Mesenteric fat pad (tissue), 1 donor: ENCODE data around the gene CELF2. TPM values are rescaled to one million over a fixed set of nuclear protein-coding genes. Genes with fewer than 3 reads are reported as not detected.

ENCODE experiments used
- DNase-seq: peaks from one replicate; pipeline ENCODE4 v3.0.0-alpha.2; 2020; ENCODE audit warnings: low spot score
- total RNA-seq: library from RNA; stranded (reverse); fragmentation: NEBNext Ultra II Directional; extraction: Animal tissue kit (Norgen Biotek cat#: 25700); gene quantifications from one replicate; pipeline ENCODE4 v1.2.1, GENCODE V29; 2021
- donor health status: DM: yes; HTN: yes; CAD: no.

CELF2 gene
- total RNA-seq, 1 donor from 2014 or later, result 93.9 TPM

DNA sequence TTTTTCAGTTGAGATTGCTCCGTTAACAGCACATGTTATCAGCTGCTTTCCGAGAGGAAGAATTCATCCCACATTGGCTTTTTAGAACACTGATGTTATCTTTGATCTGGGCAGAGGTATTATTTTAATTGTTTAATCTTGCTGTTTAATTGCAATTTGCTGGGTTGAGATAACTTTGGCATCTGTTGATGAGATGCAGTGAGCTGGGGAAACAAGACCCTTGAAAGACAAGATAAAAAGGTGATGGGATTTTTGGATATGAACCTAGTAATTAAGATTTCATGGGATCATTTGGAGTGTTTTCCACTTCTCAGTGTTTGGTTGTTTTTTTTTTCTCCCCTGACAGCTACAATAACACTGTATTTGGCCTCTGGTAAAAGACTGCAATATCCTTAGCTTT lies 4.5 kb downstream of the CELF2 start:
- no peak for DNase-seq

- DNase-seq, result no peak
These were observed 5.6 kb downstream of the CELF2 start for GRCh38 chr10:11023009-11023953.

GRCh38 chr10:11024596-11024995 lies 6.9 kb downstream of the CELF2 start:
- DNase-seq, result no peak

DNA sequence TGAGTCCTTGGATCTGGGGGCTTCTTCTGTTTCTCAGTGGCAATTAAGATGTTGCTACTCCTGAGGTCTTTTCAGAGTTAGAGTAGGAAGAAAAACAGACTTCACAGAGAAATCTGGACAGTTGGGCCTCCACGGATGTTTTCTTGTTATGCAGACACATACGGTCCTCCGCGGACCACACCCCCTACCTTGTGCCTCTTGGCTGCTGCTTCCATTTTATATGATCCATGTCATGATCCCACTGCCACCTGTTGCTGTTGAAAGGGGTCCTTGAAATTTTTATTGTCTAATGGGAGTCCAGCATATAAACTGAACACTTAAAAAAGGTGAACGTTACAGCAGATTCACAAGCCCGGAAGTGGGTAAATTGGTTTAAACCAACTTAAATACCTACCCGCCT lies 8.3 kb downstream of the CELF2 start:
- DNase-seq, result no peak

GRCh38 chr10:11026773-11027172 lies 9.1 kb downstream of the CELF2 start:
- DNase-seq, result no peak

DNA sequence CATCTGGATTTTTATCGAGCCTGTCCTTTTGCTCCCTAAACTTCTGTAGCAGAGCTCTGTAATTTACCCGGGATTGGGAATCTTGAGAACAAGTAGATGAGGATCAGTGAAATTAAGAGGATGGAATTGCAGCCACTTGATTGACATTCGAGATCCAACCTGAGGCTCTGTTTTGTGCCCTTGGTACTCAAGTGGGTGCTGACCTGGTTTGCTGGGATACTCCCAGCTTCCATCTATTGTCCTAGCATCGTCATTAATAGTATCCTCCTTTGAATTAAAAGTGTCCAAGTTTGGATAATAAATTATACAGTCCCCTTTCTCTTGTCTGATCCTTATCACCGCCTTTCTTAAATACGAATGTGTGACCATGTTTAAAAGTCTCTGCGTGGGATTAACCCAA lies 17.1 kb downstream of the CELF2 start:
- DNase-seq, result no peak

- no peak for DNase-seq
These were observed 17.8 kb downstream of the CELF2 start for GRCh38 chr10:11035301-11035991.

DNA sequence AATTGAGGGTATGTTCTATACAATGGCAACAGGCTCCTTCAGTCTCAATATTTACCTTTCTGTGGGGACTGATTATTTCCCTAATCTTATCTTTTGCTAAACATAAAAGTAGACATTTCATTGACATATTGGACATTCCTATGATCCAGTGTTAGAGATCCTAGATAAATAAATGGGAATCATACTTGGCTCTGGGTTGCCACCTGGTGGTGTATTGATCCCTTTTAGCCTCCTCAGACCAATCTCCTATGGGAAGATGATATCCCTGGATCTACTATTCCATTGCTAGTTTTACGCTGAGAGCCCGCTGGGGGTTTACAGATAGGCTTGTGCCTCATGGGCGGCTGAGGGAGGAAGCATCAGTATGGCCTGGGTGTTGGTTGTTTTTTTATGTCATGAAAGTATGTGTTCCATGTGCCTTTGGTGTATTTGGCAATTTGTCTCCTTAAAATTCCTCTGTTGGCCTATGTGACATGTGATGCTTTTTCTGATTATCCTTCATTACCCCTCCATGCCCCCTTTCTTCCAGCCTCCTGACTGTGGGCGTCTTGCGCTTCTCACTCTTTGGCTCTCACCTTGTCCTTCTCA lies 18.8 kb downstream of the CELF2 start:
- DNase-seq, result no peak

DNA sequence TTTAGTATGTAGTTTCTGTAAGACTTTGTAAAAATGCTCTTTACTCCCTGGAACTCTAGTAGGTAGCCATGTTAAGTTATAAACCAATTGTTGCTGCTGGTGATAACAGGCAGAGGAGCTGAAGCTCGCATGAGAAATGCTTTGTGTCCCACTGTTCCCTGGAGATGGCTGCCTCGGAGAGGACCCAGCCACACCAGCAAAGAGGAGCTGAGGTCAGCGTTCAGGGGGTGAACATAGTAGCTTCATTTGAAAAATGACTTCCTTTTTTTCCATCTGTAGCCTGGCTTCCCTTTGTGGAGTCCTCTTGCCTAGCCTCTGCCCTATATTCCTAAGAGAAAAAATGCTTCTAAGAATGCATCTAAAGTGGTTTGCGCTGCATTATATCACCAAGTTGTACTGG lies 20.3 kb downstream of the CELF2 start:
- no peak for DNase-seq

DNA sequence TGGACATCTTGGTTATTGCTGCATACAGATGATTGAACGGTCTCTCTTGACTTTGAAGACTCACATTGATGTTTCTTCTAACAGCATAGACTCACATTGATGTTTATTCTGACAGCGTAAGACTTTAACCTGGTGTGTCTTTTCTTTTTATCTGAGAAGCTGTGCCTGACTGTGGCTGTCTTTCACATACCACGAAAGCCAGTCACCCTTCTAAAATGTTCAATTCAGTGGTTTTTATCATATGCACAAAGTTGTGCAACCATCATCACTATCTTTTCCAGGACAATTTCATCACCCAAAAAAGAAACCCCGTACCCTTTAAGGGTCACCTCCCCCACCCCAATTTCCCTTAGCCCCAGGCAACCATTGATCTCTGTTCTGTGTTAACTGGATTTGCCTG lies 24.7 kb downstream of the CELF2 start:
- no peak for DNase-seq

- DNase-seq, result no peak
These were observed 25.4 kb downstream of the CELF2 start for GRCh38 chr10:11043039-11043438.

- no peak for DNase-seq
These were observed 25.9 kb downstream of the CELF2 start for GRCh38 chr10:11043446-11044127.

GRCh38 chr10:11045487-11045886 lies 27.8 kb downstream of the CELF2 start:
- no peak for DNase-seq

- no peak for DNase-seq
These were observed 28.5 kb downstream of the CELF2 start for GRCh38 chr10:11045995-11046775.

GRCh38 chr10:11046776-11047160 lies 29.1 kb downstream of the CELF2 start:
- DNase-seq, result no peak

- DNase-seq, result no peak
These were observed 31.1 kb downstream of the CELF2 start for GRCh38 chr10:11048707-11049278.

DNA sequence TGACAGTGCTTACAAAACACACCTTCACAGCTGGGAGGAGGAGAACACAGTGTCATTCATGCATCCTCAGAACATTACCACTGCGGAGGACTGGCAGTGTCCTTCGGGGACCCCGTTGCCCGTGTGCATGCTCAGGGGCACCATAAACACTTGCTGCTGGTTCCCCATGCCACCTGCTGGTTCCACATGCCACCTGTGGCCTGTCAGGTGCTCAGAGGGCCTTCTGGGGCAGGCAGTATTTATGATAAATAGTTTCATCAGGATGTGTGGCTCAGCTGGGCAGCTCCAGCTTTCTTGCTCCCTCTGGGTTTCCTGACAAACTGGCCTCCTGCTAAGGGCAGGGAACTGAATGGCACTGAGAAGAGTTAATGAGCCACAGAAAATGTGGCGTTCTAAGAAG lies 32.1 kb downstream of the CELF2 start:
- no peak for DNase-seq

- no peak for DNase-seq
These were observed 32.9 kb downstream of the CELF2 start for GRCh38 chr10:11050301-11051287.

DNA sequence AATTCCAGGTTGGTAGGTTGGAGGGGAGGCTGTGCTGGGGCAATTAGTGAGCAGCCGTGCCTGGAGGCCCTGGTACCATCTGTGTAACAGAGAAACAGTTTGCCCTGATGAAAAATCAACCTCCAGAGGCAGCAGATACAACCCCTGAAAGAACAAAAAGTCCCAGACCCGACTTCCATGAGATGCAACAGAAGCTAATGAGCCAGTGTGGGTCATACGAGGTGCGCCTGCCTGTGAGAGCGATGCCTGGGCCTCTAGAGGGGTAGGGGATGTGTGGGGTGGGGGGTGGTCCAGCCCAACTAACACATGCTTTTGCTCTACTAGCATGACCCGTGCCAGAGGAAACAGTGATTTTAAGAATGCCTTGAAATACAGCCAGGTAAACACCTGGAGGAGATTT lies 39.3 kb downstream of the CELF2 start:
- no peak for DNase-seq
